HG03196 (cell line): ENCODE measurements around the gene NRP1.

Source experiments
- ATAC-seq: cut with Tn5 transposase; IDR thresholded peaks from one replicate; pipeline ENCODE4 v1.9.1; 2021; ENCODE audit not compliant: unreplicated experiment

The NRP1 gene

DNA sequence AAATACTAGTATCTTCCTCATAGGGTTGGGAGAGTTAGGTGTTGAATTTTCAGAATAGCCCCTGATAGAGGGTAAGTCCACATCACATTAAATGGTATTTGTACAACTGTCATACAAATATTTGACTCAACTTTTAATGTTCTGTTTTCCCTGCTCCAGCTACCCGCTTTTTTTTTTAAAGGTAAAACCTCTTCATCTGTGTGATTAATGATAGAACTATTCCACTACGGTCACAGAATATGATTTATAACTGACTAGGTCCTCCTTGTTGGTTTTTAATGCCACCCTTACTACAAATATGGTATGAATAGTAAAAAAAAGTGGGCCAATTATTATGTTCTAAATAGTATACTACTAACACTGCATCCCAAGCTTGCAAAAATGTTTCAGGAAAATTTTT lies 15.6 kb upstream of the NRP1 start:
- no peak for ATAC-seq

DNA sequence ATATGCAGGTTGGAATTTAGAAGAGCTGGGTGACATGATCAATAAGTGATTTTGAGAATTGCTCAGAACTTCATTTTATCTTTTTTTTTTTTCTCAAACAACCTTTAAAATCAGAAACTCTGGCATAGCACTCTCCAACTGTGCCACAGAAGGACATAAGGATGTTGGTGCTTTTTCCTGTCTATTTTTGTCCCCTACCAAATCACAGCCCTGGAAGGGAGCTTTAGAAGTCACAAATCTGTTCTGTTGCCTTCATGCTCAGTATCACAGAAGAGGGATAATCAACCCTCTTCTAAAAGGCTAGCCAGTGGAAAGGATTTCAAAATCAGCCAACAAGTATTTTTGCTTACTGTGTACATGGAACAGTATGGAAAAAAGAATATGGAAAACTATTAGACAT lies 14.8 kb upstream of the NRP1 start:
- no peak for ATAC-seq

DNA sequence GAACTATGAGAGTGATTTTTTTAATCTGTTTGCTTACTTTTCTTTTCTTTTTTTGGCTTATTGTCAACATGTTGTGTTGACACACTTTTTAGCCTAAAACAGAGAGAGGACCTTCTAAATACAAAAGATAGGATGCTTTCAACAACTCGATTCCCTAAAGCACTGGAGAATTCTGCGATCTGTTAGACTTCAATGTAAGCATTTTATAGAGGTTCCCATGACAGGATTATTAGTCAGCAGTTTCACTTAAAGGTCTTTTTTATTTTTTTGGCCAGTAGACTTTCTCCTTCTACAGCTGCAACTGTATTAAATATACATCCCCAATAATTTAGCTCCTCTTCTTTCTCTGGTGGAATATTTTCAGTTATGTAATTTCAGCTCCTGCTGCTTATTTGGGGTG lies 12.7 kb upstream of the NRP1 start:
- ATAC-seq = no peak

DNA sequence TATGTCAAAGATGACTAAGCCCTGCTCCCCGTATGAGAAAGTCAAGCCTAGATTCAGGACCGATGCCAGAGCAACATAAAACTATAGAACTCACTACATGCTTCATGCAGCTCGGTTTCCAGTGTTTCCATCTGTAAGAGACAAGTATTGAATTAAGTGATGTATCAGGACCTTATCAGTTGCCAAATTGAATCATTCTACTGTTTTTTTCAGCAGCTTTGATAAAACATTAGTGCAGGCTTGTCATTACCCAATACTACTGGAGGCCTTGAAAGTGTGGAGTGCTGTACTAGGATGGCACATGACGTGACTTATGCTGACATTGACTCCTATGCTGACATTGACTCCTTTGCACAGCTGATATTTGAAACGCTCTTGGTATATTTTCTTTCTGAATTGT lies 10.8 kb upstream of the NRP1 start:
- ATAC-seq = no peak

DNA sequence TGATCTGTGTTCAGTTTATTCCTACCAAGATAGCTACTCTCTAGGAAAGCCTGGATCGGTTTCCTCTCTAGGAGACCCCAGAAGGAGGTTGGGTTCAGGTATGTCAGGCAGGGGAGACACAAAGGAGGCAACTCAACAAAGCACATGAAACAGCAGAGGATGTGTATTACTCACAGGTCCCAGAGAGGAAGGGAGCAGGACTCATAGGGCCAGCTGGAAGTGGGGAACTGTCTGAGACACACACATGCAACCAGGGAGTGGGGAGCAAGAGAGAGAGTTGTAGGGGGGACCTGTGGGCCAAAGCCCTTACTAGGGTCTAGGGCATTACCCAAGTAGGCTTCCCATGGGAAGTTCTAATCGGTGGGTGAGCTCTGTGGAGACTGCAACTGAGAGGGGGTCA lies 10.2 kb upstream of the NRP1 start:
- no peak for ATAC-seq

DNA sequence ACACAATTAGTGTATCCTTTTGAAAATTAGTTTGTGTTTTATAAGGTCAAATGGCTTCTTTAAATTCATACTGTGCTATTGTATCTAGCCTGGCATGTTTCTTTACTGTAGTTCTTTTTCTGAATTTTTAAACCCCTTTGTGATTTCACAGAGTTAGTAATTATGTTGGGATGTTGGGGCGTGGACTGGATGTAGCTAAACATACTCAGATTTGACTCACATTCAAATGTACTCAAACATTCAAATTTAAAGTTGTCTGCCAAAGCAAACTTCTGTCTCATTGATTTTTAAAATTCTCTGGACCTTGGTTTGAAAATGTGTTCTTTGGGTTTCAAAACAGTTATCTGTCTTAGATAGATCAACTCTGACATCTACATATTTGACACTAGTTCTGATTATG lies 7.2 kb upstream of the NRP1 start:
- ATAC-seq = no peak

DNA sequence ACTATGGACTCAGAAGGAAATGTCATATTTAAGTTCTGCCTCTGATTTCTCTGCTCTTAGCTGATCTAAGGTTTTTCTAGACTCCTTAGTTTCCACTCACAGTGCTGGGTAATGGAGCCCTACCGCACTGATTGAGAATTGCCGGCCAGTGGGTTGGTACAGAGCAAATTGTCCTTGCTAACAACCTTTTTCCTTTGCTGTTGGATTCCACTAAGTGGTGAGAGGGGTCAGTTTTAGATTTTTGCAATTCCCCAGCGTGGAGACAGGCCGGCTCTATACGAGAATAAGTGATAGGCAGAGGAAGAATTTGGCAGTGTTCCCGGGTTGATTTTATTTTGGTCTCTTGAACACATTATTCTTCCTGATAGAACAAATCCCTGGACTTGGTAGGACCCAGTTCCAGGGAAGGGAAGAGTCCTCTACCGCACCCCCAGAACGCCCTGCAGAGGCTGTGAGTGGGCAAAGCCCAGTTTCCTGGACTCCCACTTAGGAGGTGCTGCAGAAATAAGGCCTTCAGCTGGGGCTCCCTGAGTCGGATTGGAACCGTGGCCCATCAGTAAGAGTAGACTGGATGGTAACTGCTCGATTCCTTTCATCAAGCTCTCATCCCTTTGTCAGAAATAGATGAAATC lies 3.0 kb upstream of the NRP1 start:
- no peak for ATAC-seq

DNA sequence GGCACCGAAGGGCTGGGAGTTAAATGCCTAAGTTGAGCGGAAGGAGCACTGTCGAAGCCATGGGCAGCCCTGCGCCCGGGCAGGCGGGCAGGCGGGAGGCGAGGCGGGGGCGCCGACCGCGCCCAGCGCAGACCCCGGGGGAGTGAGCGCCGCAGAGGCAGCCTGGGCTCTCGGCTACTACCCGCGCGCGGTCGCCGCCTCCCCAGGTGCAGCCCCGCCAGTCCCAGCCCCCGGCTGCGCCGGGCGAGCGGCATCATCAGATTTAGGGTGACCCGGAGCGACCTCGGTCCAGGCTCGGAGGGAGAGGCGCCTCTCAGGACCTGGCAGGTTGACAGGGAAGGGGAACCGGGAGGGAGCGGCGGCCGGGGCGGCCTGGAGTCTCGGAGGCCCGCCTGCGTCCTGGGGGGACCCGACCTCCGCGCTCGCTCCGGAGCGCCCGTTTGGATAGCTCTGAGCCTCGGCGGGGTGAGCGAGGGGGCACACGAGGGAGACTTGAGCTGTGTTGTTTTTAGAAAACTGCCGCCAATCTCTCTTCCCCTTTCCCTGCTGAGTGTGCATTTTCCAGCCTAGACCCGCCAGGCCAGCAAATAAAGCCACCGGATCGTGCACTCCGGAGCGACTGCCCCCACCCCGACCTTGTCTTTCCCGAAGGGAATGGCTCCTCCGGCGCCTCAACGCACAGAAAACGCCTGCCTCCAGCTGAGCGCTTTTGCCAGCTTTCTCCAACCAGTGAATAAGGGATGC lies 2.3 kb upstream of the NRP1 start:
- ATAC-seq = no peak

DNA sequence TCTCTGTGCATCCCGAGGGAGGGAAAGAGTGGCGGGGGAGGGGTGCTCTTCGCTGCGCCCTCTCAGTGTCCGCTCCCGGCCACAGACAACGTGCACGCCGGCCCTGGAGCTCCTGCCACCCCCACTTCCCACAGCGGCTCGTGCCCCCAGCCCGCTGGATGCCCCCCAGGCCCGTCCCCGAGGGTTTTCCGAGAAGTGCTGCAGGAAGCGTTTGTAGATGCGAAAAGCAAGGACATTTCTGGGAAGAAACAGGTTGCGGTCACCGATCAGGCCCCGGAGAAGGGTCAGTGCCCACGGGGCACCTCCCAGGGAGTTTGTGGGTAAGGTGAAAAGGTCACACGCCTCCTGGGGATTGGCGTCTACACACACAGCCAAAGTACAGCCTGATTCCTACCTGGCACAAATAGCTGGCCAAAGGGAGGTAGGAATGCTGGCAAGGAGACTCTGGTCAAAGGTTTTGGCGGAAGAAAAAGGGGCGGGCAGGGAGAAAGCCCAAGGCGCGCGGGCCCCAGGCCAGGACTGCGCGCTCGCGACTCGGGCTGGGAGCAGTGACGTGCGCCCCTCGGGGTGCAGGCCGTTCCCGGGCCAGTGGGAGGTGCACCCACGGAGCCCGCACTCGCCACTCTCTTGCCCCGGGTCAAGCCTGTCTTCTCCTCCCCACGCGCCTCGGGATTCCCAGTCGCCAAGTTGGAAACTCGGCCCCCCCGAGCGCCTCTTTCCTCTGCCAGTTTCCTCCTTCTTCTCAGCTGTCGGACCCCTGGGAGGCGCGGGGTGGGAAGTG lies 1.5 kb upstream of the NRP1 start:
- ATAC-seq = no peak

DNA sequence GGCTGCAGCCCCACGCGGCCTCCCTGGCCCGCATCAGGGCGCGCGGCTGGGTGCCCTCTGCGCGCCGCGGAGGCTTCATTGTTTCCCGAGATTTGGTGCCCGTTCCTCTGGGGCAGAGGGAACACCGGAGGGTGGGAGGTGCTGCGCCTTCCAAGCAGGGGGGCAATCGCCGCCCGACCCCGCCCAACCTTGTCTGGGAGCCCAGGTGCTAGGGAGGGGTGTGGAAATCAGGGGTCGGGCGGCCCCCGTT lies 1.0 kb upstream of the NRP1 start:
- no peak for ATAC-seq

DNA sequence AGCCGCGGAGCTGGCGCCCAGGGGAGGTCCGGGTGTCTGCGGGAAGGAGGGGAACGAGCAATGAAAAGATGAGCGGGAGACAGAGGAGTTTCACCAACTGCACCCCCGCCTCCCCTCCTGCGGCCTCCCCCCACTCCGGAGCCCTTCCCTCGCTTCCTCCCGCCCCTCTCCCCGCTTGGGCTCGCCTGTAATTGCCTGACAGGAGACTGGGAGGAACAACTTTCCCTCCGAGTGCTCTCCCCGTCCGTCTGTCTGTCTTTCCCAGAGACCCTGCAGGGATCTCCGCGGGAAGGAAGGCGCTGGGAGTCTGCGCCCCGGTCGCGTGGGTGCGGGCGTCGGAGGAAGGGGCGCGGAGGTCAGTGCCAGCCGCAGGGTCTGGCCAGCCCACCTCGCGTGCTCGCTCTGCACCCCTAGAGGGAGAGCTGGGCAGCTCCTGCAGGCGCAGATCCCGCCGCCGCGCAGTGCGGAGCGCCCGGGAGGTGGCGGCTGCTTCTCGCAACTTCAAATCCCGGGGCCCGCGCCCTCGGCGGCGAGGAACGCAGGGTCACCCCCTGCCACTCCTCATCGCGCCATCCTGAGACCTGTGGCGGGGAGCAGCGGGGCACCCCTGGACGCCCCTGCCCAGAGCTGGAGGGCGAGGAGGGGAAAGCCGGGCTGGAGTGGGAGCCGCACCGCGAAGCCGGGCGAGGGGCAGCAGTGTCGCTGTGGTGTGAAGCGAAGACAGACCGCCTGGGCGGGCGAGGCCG lies 511 bp upstream of the NRP1 start:
- ATAC-seq = no peak

DNA sequence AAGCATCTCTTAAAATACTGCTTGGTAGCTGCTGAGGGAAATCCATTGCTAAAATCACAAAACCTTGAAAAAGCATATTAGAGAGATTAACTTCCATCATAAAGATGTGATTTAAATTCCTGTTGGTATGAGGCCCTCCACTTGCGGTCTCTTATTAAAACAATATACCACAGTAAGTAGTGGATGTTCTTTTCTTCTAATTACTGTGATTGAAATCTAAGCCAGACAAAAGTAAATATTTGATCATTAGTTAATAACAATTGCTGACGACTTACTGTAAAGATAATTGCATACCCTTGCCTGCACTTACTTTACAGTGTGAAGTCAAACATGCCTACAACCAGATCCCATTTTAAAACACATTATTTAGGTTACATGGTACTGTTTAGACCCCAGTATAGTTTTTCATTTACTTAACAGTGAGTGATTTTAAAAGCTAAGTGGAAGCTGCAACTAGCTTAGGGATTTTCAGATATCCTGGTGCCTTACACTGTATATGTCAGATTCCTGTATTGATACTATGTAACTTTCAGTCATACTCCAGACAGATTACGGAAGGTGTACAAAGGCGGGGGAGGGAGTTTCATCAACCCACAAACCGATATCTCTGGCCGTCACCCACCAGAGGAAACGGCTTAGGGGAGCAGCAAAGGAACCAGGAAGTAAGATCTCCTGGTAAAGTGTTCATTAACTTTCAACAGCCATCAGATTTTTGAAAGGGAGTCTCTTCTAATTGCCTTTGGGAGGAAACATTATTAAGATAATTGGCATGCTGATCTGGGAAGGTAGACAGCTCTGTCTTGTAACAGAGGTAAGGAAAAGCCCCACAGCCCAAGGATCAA lies 986 bp downstream of the NRP1 start:
- ATAC-seq = no peak

DNA sequence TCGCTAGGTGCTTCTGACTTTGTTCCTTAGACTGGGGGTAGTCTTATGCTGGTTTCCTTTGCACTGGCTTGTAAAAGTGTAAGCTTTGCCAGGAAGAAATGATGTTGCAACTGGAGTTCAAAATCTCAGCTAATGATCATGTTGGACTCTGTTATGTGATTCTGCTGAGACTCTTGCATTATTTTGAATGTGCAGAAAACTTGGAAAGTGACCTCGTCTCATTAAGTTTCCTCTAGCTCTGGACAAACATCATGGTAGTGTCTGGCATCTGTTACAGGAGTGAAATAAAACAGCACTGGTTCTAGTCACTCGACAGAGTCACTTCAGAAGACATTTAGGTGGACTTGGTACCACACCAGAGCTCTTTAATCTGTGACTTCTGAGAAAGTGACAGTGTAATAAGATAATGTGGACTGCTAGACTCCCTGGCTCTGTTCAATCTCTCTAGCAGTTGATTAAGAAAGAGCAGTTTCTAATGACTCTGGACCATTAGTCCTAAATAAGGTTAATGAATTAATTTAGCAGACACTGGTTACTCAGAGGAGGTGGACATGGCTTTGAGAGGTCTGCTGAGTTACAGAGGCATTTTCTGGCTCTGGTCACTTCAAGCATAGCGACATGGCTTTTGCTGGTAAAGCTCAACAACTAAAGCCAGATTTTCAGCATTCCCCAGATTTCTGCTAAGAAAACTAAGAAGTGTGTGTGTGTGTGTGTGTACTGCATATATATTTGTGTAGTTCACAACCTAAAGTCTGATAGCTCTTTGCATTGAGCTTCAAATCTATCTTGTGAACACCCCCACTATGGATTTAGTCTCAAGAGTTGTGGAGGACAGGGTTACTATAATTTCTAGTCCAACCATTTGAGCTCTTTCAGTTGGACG lies 2.0 kb downstream of the NRP1 start:
- ATAC-seq = no peak

DNA sequence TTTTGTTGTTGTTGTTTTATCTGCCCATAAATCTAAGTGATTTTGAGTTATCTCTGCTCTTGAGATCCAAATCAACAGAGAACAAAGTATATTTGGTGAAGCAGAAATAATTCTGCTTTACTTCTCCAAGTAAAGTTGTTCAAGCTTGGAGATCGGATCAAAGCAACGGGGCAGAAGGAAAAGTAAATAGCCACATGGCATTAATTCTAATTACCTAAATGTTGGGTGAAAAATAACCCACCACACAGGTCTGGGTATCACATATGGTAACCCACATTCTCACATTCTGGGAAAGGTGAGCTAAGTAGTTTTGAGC lies 3.1 kb downstream of the NRP1 start:
- ATAC-seq = no peak

DNA sequence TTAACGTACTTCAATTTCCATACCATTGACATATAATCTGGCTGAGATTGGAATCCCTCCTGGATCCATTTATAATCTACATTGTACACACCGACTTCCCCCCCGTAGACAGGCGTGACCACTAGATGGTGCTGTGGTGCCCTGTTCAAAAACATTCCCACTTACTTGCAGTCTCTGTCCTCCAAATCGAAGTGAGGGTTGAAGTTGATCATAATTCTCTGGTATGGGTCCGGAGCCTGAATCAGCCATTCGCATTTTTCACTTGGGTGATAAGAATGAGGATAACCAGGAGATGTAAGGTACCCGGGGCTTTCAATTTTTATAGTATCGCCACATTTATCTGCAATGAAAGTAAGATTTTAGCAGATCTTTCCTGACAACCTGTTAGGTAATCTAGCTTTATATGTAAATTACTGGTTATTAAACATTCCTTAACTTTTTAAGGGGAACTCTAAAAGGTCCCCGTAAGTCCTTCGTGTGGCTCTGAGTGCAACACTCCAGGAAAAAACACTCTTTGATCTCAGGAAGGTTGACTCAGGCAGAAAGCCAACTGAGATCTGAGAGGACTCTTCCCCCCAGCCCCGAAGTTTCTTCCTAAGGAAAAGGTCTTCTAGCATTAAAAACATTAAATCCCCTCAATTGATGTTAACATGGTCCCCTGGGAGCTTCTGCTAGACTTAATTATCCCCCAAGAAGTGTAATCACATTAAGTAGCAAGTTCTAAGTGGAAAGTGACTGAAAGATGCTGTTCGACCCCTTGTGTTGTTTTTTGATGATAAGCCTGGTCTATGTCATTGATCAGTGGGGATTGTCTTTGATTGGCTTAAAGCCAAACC lies 3.7 kb downstream of the NRP1 start:
- no peak for ATAC-seq

DNA sequence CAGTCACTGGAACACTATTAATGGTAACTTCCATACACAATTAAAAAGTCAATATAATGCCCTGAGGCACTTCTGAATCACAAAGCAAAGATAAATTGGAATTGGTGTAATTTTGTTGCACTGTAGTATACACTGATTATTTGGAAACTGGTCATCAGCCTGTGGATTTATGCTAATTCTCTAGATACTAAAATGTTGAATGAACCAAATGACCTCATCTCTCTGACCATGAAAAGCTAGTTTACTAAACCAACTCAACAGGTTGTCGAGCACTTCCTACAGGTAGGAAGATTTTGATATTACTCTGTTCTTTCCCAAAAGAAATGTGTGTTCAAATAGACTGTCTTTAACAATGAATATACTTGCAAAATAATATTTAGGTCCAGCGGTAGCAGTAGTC lies 5.3 kb downstream of the NRP1 start:
- ATAC-seq = no peak

DNA sequence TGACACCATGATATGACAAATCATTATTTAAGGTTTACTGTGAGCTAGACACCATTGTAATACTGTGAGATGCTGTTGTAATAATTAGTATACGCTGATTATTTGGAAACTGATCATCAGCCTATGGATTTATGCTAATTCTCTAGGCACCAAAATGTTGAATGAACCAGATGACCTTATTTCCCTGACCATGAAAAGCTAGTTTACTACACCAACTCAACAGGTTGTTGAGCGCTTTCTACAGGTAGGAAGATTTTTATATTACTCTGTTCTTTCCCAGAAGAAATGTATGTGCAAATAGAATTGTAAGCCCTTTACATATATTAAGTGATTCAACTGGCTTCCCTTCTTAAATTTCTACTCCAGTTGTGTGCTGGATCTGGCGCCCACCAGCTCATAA lies 6.2 kb downstream of the NRP1 start:
- no peak for ATAC-seq

DNA sequence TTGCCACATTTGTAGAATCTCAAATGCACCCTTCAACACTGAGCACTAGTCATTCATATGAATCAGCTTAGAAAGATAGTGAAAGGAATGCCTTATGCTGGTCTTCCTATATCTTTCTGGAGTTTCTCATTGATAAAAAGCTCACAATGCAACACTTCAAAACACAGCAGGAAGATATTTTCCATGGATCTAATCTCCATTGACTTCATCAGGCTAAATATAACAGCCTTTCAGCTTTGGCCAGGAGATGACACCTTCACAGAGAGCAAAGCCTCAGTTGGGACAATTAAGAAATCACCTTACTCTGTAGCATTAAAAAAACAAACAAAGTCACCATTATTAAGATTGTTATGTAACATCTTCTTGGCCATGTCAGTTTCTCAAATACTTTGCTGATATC lies 6.7 kb downstream of the NRP1 start:
- ATAC-seq = no peak

DNA sequence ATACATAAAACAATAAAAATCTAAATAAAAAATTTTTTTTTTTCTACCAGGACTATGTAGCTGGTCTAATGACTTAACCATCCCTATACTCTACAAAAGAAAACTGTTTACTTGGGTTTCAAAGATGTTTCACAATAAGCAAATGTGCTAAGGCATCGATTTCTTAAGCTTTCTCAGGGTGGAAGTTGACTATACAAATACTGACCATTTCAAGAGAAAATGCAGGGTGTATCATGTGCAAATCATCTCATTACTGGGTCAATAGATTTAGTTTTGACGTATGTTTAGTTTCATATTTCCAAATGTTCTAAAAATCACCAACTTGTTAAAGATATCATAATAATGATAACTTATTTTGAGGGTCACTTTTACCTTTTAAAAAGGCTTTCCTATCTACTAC lies 7.5 kb downstream of the NRP1 start:
- ATAC-seq = no peak
